Measurements from ENCODE around the gene DHRS7B. TPM values are rescaled to one million over a fixed set of nuclear protein-coding genes. Genes with fewer than 3 reads are reported as not detected.
A peak's percentile ranks its signal among the peaks of the same experiment; 100 is the strongest.

The DHRS7B gene
- total and polyA plus RNA-seq, 11 donors = 20.2 to 45.2 (median 35.7) TPM

DNA sequence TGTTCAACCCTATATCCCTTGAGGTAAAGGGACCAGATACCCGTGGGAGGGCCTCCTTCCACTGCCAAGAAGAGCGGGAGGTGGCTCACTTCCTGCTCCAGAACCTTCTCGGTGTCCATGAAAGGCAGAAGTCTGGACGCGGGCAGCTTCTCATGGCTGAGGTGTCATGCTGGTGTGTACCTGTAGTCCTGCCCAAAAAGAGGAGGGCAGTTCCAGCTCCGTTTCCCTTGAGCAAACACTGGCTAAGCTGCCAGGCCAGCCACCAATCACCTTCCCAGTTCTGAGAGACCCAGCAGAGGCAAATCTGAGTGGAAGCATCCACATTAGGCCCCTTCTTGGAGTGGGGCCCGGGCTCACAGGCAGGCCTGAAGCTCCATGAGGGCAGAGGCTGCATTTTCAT is 81.6 kb downstream of the DHRS7B start:
- no peak for TF ChIP-seq POLR2A (IDR thresholded peaks at IDR 0.05)
- TF ChIP-seq, protein P1, sequence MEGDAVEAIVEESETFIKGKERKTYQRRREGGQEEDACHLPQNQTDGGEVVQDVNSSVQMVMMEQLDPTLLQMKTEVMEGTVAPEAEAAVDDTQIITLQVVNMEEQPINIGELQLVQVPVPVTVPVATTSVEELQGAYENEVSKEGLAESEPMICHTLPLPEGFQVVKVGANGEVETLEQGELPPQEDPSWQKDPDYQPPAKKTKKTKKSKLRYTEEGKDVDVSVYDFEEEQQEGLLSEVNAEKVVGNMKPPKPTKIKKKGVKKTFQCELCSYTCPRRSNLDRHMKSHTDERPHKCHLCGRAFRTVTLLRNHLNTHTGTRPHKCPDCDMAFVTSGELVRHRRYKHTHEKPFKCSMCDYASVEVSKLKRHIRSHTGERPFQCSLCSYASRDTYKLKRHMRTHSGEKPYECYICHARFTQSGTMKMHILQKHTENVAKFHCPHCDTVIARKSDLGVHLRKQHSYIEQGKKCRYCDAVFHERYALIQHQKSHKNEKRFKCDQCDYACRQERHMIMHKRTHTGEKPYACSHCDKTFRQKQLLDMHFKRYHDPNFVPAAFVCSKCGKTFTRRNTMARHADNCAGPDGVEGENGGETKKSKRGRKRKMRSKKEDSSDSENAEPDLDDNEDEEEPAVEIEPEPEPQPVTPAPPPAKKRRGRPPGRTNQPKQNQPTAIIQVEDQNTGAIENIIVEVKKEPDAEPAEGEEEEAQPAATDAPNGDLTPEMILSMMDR (IDR thresholded peaks at IDR 0.05) = no peak
- ATAC-seq = no peak
- H3K27me3 ChIP-seq = no peaks in the 10 kb centered on the region
- WGBS, 4 donors = 51 to 74% (median 65%) methylated on average over 6 to 7 of the region's 7 CpGs
- H3K4me3 ChIP-seq = no peak overlapping the region
- no peak for DNase-seq
- H3K9me3 ChIP-seq = no peaks in the 10 kb centered on the region
- intact Hi-C loops (cut with DNase I) = no loop called here
- H3K4me1 ChIP-seq = peaks cover 9 to 96% (median 56%) of the 10 kb centered on the region in 12 donors
- H3K36me3 ChIP-seq = peaks cover 0 to 58% (median 18%) of the 10 kb centered on the region in 9 donors
- H3K27ac ChIP-seq = peak overlapping the region in 4 of 12 donors; percentile 2 to 71 (median 50)

DNA sequence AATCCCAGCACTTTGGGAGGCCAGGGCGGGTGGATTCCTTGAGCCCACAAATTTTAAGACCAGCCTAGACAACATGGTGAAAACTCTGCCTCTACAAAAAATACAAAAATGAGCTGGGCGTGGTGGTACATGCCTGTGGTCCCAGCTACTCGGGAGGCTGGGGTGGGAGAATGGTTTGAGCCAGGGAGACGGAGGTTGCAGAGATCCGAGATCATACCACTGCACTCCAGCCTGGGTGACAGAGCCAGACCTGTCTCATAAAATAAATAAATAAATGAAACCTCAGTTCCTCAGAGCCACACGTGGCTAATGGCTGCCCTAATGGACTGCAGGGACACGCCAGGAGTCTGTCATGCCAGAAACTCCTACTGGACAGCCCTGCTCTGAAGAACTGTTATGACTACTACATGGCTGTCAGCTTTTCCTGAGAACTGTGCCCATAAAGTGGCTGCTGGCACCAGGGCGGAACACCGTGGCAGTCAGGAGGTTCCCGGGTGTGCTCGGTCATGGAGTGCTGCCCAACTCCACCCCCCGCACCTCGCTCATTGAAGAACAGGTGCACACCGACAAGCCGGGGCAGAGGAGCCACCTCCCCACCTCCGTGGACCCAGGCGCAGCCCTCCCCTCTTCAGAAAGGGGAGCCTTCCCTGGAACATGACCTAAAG is 82.9 kb downstream of the DHRS7B start:
- no peaks in the 10 kb centered on the region for H3K9me3 ChIP-seq
- H3K4me3 ChIP-seq = no peak overlapping the region
- intact Hi-C loops (cut with DNase I) = loop anchor here in 8 of 10 donors (5.0 to 10.0 kb wide), 6 partner anchors 37 to 167 kb away; partner anchors contain the start of genes DHRS7B (in 7 of the 8), NATD1 (in 2 of the 8) and USP22 (in 1 of the 8)
- DNase-seq = peak in 3 of 5 donors; percentile 41 to 79 (median 63)
- 52 to 67% (median 61%) methylated on average over 17 of the region's 17 CpGs for WGBS, 4 donors
- ATAC-seq = peak; percentile 14 to 45 (median 32)
- peaks cover 9 to 85% (median 55%) of the 10 kb centered on the region in 12 donors for H3K4me1 ChIP-seq
- TF ChIP-seq POLR2A (IDR thresholded peaks at IDR 0.05) = no peak
- TF ChIP-seq, protein P1 (IDR thresholded peaks at IDR 0.05) = no peak
- H3K27ac ChIP-seq = peak overlapping the region in 10 of 12 donors; percentile 11 to 71 (median 44)
- H3K27me3 ChIP-seq = no peaks in the 10 kb centered on the region
- peaks cover 0 to 55% (median 18%) of the 10 kb centered on the region in 9 donors for H3K36me3 ChIP-seq

GRCh38 chr17:21210411-21211076 is 83.8 kb downstream of the DHRS7B start:
- H3K36me3 ChIP-seq = peaks cover 0 to 47% (median 18%) of the 10 kb centered on the region in 9 donors
- no peak overlapping the region for H3K4me3 ChIP-seq
- no peak for DNase-seq
- no peaks in the 10 kb centered on the region for H3K9me3 ChIP-seq
- H3K27ac ChIP-seq = peak overlapping the region in 8 of 12 donors; percentile 4 to 71 (median 42)
- H3K4me1 ChIP-seq = peaks cover 9 to 85% (median 60%) of the 10 kb centered on the region in 12 donors
- WGBS, 4 donors = 64 to 67% (median 66%) methylated on average over 14 to 15 of the region's 15 CpGs
- ATAC-seq = no peak
- intact Hi-C loops (cut with DNase I) = loop anchor here in 8 of 10 donors (5.0 to 10.0 kb wide), 6 partner anchors 38 to 168 kb away; partner anchors contain the start of genes DHRS7B (in 7 of the 8), NATD1 (in 2 of the 8) and USP22 (in 1 of the 8)
- no peaks in the 10 kb centered on the region for H3K27me3 ChIP-seq
- TF ChIP-seq POLR2A (IDR thresholded peaks at IDR 0.05) = no peak
- TF ChIP-seq, protein P1 (IDR thresholded peaks at IDR 0.05) = no peak

All from heart left ventricle (tissue), 16 donors.